Measurements from ENCODE around the gene GPS1.

GPS1 gene

GRCh38 chr17:82051776-82052637 is at the start of gene GPS1, which contains the start of gene RFNG:
TSS of gene GPS1 (plus strand) at chr17:82051898. CDS start at chr17:82051932, 34 bp downstream.
TSS of gene RFNG (minus strand) at chr17:82051811. CDS start at chr17:82051766, 45 bp downstream.
- DNase-seq = peak; percentile 54 to 82

GRCh38 chr17:82003411-82004381 is 48.0 kb upstream of the GPS1 start:
- no peak for DNase-seq

DNA sequence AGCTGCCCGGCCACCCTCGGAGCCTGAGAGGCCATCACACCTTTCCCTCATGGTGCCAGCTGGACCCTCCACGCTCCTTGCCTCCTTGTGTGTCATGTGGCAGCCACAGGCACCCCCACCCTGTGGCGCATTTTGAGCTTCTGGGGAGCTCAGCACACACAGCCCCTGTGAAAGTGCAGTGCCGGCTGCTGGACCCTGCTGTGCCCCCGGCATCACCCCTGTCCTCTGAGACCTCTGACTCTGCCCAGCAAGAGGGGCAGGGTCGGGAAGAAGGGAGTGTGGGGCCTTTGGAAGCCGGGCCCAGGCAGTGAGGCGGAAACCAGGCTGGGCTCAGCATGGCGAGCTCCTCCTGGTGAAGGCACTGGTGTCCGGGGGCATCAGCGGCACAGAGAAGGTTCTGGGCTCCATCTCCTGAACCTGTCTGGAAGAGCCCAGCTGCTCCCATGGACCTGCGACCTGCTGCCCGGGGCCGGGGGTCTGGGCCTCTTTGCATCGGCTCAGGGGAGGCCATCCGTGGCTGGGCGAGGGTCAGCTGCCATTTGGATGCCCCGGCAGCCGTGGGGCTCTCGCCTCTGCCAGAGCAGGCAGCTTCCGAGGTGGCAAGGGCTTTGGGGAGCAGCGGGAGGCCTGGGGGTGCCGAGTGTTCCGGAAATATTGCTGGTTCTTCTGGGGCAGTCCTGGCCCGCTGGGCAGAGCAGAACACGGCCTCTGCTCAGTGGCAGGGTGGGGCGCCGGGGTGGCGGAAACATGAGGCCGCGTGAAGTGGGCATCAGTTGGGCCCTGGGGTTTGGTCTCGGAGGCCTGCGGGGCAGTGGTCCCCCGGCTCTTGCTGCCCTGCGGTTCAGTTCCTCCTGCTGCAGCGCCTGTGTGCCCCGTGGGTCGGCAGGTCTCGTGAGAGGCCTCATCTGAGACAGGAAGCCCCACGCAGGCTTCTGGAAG is 46.9 kb upstream of the GPS1 start:
- DNase-seq = no peak

DNA sequence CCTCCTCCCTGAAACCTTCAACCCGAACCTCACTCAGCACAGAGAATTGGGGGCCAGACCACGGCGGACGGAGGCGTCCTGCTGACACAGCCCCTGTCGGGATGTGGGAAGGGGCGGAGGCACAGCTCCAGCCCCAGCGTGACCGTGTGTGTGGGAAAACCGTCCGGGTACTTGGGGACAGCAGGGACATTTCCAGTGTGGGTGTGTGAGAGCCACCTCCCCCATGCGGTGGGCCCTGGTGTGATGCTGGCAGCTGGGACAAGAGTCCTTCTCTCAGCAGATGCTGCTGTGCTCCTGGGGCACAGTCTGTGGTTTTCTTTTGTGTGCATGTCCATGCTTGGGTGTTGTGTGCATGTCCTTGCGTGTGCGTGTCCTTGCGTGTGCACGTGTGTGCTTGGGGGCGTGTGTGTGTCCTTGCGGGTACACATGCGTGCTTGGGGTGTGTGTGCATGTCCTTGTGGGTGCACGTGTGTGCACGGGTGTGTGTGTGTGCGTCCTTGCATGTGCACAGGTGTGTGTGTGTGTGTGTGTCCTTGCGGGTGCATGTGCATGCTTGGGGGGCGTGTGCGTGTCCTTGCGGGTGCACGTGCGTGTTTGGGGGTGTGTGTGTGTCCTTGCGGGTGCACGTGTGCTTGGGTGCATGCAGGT is 45.9 kb upstream of the GPS1 start:
- no peak for DNase-seq

DNA sequence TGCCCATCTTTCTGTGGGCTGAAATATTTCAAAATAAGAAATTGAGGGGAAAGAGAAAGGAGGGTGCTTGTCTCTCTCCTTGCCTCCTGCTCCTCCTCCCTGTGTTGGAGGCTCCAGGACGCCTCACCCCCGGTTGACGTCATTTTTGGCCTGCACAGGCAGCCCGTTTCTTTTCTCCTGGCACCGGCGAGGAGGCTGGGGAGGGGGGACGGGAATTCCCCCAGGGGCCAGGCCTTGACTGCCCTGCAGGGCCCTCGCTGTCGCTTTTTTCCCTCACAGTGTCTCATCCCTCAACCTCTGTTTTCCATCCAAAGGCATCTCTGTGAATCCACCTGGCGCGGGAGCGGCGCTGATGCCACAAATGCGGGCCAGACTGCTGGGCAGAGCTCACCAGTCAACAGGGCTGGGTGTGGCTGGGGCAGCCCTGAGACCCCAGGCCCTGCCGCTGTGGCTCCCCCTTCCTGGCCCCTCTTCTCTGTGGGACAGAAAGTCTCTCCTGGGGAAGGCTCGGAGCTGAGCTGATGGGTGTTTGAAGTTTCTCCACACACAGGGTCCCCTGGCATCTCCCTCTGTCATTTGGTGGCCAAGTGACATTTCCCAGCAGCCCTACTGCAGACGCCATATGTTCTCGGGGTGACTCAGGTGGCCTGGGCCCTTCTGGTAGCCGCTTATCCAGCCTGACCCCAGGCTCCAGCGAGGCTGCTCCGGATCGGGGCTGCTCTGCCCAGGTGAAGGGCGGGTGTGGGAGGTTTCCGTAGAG is 45.0 kb upstream of the GPS1 start:
- DNase-seq = no peak

- DNase-seq = no peak
Measured at GRCh38 chr17:82007228-82007494, 44.5 kb upstream of the GPS1 start.

DNA sequence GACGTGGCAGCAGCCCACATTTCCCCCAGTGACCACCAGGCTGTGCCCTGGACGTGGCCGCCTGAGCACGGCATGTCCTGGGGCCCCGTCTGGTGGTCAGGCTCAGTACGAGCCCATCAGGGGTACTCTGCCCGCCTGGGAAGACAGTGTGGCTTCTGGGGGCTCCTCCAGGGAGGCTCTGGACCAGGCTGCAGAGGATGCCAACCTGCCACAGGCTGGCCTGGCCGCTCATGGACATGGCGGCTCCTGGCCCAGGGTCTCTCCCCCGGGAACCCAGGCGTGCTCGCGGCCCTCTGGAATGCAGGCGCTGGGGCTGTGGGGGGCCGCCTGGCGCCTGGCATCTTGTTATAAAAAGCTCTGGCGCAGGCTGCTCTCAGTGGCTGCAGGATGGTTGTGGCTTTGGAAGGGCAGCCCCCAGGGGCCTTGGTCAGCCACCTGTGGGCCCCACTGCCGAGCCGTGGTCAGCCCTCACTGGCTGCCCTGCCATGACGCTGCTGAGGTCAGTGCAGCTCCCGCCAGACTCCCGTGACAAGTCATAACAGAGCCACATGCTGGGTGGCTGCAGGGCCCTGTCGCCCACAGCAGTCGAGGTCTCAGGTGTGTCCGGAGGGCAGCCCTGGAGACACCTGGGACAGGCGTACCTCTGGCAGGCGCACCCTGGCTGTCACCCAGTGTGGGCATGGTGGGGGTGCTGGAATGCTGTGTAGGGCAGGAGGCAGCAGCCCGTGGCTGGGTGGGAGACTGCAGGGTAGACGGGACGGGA is 44.0 kb upstream of the GPS1 start:
- no peak for DNase-seq

GRCh38 chr17:82008258-82008940 is 43.3 kb upstream of the GPS1 start:
- DNase-seq = no peak

DNA sequence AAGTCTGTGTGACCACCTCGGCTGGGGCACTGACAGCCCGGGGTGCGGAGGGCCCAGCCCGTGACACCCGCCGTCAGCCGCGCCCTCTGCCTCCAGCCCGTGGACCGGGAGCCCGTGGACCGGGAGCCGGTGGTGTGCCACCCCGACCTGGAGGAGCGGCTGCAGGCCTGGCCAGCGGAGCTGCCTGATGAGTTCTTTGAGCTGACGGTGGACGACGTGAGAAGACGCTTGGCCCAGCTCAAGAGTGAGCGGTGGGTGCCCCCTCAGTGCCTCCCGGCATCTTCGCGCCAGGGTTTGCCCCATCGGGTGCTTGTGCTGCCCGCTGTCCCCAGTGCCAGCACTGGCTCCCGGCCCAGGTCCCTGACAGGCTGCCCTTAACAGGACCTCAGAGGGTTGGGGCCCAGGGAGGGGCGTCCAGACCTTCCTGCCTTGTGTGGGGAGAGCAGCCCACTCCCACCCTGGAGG is 42.7 kb upstream of the GPS1 start:
- DNase-seq = no peak

DNA sequence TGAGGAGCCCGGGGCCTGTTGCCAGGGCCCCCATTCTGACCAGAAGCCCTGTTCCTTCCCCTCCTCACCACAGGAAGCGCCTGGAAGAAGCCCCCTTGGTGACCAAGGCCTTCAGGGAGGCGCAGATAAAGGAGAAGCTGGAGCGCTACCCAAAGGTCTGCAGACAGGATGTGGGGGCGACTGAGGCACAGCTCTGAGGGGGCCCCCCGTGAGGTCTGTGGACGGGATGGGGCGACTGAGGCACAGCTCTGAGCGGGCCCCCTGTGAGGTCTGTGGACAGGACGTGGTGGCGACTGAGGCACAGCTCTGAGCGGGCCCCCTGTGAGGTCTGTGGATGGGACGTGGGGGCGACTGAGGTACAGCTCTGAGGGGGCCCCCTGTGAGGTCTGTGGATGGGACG is 42.3 kb upstream of the GPS1 start:
- no peak for DNase-seq

GRCh38 chr17:82010575-82011525 is 40.8 kb upstream of the GPS1 start:
- no peak for DNase-seq

DNA sequence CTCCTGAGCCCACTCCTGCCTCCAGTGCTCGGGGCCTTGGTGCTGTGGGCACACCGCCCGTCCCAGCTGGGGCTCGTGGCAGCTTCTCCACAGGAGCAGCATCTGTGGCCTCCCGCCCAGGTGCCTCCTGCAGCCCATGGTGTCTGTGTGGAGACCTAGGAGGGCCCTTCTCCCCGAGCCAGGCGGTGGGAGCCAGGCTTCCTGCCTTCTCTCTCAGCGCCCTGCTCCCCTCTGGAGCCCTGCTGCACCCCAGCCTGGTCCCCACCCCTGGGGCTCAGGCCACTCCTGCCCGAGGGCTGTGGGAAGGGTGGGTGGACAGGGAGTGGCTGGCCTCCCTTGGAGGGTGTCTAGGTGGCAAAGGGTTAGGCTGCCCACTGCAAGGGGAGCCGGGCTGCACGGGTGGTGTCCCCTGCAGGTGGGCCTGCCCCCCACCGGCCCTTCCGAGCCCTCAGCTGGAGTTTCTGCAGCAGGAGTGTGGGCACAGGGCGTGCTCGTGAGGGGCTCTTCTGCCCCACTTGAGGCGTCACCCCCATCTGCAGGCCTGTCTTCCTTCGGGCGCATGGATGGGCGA is 40.0 kb upstream of the GPS1 start:
- DNase-seq = no peak

- no peak for DNase-seq
Measured at GRCh38 chr17:82012261-82012639, 39.4 kb upstream of the GPS1 start.

DNA sequence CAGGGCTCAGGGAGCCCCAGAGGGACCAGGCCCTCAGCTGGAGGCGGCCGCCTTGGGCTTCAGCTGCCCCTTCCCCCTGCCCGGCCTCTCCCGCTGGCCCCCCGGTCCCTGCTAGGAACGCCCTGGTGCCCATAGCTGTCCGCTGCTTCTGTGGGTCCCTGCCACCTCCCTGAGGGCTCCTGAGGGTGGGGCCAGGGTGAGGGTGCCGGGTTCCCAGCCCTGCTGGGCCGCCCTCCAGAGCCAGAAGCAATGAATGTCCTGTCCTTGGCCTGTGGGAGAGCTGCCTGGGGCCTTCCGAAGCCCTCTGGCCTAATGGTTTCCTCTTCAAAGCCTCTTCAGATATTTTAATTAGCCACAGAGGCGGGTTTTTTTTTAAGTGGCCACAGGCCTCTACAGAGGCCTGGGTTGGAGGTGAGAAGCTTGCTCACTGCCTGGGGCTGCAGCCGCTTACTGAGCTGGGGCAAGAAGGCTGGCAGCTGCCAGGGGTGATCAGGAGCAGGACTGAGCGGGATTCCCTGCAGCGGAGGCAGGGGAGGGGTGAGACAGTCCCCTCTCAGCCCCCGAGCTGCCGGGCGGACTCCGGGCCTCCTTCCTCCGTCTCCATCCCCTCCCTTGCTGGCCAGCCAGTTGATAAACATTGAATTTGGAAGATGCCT is 38.9 kb upstream of the GPS1 start:
- DNase-seq = no peak

GRCh38 chr17:82013341-82013740 is 38.4 kb upstream of the GPS1 start:
- no peak for DNase-seq

GRCh38 chr17:82013772-82014321 is 37.9 kb upstream of the GPS1 start:
- DNase-seq = no peak

GRCh38 chr17:82014432-82014831 is 37.3 kb upstream of the GPS1 start:
- no peak for DNase-seq

GRCh38 chr17:82014971-82015310 is 36.8 kb upstream of the GPS1 start:
- no peak for DNase-seq
